ENCODE data around the gene DCUN1D2. TPM values are rescaled to one million over a fixed set of nuclear protein-coding genes. Genes with fewer than 3 reads are reported as not detected.
"Not testable (repeated sequence)": the region's sequence is repeated elsewhere in the genome, so short reads cannot be mapped to it uniquely, and the experiment has no call there.

The DCUN1D2 gene
- total RNA-seq, 1 experiment from 2014 or later = 4.5 TPM

DNA sequence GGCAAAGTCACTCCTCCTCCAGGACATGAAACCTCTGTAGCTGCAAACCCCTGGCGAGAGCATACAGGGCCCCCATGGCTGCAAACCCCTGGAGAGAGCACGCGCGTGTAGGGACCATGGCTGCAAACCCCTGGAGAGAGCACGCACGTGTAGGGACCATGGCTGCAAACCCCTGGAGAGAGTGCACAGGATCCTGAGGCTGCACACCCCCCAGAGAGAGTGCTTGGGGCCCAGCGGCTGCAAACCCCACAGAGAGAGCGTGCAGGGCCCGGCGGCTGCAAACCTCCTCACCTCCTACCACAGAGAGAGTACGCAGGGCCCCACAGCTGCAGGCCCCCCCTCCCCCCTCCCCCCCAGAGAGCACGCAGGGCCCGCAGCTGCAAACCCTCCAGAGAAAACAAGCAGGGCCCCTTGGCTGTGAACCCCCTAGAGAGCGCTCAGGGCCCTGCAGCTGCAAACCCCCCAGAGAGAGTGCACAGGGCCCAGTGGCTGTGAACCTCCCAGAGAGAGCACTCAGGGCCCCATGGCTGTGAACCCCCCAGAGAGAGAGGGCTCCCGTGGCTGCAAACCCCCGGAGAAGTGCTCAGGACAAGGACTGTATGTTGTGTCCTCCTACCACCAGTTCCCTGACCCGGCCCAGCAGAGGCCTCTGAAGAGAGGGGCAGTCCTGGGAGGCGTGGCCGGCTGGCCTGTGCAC lies 44.6 kb downstream of the DCUN1D2 start:
- DNase-seq (ENCODE audit: low spot score) = no peak

DNA sequence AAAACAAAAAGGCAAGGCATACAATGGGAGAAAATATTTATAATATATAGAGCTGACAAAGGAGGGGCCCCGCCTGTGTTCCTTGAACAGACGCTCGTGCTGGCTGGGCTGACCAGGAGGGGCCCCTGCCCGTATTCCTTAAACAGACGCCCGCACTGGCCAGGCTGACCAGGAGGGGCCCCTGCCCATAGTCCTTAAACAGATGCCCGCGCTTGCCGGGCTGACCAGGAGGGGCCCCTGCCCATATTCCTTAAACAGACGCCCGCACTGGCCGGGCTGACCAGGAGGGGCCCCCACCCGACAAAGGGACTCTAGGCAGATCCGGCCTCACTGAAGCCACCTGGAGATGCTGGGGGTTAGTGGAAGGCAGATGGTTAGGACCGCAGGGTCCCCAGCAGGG lies 46.5 kb downstream of the DCUN1D2 start:
- no peak for DNase-seq (ENCODE audit: low spot score)

DNA sequence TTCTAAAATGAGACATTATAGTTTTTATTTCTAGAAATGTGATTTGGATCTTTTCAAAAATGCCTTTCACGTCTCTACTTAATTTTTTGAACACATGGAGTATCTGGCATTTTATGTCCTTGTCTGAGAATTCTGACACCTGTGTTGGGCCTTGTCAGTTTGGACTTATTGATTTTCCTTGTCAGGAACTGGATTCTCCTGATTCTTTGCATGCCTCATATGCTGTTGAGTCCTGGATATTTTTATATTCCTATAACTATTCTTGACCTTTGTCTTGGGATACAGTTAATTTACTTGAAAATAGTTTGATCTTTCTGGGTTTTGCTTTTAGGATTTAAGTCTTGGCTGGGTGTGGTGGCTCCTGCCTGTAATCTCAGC lies 47.5 kb downstream of the DCUN1D2 start:
- no peak for DNase-seq (ENCODE audit: low spot score)

DNA sequence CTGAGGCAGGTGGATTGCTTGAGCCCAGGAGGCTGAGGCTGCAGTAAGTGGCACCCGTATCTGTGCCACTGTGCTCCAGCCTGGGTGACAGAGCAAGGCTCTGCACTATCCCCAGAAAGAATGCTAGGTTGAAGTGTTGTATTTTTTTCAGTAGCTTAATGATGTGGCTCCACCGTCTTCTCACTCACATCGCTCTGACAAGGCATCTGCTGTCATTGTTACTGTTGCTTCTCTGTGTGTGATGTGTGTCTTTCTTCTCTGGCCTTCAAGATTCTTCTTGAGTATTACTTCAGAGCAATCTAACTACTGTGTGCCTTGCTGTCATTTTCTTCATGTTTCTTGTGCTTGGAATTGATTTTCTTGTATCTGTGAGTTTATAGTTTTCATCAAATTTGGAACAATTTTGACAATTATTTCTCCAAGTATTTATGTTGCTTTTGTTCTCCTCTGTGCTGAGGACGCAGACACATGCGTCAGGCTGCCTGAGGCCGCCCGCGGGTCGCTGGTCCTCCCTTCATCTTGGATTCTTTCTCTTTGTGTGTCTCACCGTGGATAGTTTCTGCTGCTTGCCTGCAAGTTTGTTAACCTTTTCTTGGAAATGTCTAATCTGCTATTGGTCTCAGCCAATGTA lies 48.0 kb downstream of the DCUN1D2 start:
- DNase-seq (ENCODE audit: low spot score) = no peak

DNA sequence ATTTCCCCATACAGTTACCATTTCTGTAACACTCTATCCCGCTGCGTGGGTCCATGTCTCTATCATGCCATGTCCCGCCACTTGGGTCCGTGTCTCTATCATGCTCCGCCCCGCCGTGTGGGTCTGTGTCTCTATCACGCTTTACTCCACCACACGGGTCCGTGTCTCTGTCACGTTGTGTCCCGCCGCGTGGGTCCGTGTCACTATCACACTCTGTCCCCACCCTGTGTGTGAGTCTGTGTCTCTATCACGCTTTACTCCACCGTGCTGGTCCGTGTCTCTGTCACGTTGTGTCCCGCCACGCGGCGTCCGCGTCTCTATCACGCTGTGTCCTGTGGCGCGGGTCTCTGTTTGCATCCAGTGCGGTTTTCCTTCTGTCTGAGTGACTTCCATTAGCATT lies 48.9 kb downstream of the DCUN1D2 start:
- no peak for DNase-seq (ENCODE audit: low spot score)

DNA sequence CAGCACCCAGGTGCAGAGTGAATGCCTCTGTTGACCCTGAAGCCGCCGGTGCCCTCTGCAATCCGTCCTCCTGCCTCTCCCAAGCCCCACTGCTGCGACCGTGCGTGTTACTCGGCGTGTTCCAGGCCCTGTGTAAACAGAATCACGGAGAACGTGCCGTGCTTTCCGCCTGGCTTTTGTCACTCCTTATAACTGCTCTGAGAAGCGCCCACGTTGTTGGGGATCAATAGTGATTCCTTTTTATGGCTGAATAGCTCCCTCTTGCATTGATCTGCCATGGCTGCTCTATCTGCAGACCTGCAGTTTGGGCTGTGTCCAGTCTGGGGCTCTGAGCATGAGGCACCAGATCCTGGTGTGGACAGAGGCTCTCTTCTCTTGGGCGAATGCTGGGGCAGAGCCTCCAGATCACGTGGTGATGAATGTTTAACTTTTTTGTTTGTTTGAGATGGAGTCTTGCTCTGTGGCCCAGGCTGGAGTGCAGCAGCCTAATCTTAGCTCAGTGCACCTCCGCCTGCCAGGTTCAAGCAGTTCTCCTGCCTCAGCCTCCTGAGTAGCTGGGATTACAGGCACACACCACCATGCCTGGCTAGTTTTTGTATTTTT lies 53.0 kb downstream of the DCUN1D2 start:
- no peak for DNase-seq (ENCODE audit: low spot score)

DNA sequence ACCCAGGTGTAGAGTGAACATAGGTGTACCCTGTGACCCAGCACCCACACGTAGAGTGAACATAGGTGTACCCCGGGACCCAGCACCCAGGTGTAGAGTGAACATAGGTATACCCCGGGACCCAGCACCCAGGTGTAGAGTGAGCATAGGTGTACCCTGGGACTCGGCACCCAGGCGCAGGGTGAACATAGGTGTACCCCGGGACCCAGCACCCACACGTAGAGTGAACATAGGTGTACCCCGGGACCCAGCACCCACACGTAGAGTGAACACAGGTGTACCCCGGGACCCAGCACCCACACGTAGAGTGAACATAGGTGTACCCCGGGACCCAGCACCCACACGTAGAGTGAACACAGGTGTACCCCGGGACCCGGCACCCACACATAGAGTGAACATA lies 53.6 kb downstream of the DCUN1D2 start:
- DNase-seq (ENCODE audit: low spot score) = not testable (repeated sequence)

DNA sequence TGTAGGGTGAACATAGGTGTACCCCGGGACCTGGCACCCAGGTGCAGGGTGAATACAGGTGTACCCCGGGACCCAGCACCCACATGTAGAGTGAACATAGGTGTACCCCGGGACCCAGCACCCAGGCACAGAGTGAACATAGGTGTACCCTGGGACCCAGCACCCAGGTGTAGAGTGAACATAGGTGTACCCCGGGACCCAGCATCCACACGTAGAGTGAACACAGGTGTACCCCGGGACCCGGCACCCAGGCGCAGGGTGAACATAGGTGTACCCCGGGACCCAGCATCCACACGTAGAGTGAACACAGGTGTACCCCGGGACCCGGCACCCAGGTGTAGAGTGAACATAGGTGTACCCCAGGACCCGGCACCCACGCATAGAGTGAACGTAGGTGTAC lies 54.6 kb downstream of the DCUN1D2 start:
- DNase-seq (ENCODE audit: low spot score) = not testable (repeated sequence)

DNA sequence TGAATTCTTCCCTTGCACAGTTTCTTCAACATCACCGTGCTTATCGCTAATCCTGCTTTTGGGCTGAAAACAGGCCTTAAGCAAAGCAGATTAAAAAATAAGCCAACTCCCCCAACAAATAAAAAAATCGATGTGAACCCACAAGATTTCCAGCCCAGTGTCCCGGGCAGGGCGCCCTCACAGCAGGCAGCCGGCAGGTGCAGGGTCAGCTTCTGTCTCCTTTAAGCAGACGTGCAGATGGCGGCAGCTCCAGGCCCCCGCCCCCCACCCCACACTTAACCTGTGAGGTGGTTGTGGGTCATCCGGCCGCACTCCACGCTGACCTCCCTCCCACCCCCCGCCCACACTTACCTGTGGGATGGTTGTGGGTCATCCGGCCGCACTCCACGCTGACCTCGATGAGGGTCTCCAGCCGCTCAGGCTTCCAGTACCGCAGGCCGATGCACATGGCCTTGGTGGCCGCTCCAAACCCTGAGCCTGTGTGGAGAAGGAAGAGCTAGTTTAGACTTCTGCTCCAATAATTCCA lies 57.1 kb downstream of the DCUN1D2 start:
- DNase-seq (ENCODE audit: low spot score) = no peak

DNA sequence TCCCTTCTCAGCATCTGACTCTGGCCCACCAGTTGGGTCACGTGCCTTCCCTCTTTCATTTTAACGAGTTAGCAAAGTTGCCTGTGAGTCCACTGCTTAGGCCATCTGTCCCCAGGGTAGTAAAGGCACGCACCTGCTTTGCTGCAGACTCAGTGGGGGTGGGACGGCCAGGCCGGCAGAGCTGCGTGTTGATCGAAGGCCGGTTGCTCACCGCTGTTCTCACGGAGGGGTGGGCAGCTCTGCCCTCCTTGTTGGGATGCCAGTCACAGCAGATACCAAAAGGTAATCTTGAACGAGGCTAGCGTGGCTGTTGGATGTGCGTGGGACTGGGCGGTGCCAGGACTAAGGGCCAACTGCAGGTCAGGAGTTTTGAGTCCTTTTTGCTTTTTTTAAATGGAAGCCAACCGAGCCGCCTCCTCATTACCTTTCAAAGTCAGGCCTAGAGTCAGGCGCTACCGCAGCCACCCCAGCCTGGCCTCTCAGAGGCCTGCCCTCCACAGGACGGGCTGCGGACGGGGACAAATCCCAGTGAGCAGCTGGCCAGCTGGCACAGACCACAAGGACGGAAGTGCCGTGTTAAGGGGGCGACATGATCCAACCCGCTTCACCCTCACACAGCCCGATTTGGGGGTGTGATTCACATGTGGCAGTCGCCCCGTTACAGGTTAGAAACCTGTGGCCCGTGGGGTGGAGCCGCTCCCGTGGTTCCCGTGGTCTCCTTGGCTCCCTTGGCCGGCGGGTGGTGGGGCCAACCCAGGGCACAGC lies 57.8 kb downstream of the DCUN1D2 start:
- DNase-seq (ENCODE audit: low spot score) = no peak

DNA sequence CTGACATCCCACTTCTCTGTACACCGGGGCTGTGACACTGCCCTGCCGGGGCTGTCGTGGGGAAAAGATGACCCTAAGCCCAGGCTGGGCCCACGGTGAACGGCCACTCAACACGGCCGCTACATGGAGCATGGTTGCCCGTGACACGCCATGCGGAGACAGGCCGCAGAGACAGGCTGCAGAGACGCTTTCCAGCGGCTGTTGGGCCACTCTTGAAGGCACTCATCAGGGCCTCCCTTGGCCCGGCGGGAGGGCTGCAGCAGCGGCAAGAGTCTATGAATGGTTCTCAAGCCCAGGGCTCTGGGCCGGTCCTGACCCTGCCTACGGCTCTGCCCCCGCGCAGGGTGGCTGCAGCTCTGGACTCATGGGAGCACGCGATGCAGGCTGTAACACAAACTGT lies 59.3 kb downstream of the DCUN1D2 start:
- DNase-seq (ENCODE audit: low spot score) = no peak

DNA sequence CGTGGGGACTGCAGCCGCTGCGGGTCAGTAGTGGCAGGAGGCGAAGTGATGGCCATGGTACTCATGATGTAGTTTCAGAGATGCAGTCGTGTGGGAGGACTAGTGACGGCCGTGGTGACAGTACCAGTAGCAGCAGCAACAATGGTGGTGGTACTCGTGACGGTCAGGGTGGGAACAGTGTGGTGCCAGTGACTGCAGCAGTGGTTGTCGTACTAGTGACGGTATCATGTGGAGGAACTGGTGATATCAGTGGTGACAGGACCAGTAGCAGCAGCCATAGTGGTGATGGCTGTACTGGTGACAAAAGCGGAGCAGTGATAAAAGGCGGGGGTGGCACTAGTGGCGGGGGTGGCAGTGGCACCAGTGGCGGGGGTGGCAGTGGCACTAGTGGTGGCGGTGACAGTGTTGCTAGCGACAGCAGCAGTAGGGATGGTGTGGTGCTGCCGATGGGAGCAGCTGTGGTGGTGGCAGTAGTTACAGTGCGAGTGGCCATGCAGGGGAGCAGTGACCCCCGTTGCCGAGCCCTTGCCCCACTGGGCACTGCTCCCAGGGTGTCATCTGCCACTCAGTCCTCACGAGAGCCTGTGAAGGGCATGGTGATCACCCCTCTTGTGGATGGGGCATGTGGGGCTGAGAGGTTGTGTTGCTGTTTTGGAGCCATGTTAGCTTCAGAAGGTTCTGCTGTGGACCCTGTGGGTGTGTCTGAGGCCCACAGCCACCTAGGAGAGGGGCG lies 60.0 kb downstream of the DCUN1D2 start:
- DNase-seq (ENCODE audit: low spot score) = no peak

DNA sequence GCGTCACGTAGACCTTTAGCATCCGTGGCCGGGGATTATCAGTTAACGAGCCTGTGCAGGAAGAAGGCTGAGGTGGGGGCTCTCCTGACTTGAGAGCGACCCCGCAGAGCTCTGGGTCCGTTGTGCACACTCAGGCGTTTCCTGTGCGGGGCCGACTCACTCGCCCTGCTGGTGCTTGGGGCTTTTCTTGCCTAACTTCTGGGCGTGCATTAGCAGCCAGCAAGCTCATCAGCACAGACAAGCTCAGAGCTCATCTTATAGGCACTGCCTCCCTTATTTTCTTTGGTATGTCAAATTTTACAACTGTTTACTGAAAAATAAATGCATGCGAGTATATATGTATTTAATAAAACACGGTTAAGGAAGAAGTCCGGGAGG lies 60.9 kb downstream of the DCUN1D2 start:
- DNase-seq (ENCODE audit: low spot score) = no peak

DNA sequence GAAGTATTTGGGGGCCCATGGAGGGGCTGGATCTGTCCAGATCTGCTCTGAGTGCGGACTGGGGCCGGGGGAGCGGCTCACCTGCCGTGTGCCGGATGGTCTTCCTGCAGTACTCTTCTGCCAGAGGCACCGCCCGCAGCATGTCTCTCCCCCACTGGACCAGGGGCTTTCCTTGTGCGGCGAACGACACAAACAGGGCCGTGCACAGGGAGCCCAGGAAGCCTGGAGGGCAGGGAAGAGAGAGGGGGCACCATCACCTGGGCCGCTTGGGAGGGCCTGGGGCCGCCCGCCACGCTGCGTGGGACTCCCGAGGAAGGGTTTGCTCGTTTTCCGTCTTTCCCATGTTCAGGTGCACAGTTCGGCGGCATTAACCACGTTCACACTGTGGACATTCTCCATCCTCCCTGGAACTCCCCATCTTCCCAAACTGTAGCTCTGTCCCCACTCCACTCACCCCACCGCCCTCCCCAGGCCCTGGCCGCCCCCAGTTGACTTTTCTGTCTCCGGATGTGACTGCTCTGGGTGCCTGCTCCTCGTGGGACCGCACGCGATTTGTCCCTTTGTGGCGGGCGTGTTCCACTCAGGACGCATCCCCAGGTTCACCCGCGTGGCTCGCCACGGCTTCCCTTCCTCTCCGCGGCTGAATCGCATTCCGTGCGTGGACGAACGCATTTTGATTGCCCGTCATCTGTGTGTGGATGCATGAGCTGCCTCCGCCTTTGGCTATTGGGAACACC lies 61.5 kb downstream of the DCUN1D2 start:
- no peak for DNase-seq (ENCODE audit: low spot score)

DNA sequence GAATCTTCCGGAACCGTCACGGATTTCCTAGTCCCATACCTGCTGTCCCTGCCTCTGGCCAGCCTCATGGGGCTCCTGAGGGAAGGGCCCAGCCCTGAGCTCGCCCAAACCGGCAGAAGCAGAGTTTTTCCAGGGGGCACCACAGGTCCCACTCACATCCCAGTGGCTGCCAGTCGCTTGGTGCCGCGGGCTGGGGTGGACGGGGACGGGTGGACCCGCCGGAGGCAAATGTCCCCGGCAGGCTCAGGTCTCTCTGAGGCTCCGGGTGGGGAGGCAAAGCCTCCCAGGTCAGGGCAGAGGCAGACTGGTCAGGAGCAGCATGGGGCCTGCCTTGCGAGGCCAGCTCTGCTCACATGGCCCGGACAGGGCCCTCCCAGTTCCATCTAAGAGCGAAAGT lies 62.0 kb downstream of the DCUN1D2 start:
- DNase-seq (ENCODE audit: low spot score) = no peak

DNA sequence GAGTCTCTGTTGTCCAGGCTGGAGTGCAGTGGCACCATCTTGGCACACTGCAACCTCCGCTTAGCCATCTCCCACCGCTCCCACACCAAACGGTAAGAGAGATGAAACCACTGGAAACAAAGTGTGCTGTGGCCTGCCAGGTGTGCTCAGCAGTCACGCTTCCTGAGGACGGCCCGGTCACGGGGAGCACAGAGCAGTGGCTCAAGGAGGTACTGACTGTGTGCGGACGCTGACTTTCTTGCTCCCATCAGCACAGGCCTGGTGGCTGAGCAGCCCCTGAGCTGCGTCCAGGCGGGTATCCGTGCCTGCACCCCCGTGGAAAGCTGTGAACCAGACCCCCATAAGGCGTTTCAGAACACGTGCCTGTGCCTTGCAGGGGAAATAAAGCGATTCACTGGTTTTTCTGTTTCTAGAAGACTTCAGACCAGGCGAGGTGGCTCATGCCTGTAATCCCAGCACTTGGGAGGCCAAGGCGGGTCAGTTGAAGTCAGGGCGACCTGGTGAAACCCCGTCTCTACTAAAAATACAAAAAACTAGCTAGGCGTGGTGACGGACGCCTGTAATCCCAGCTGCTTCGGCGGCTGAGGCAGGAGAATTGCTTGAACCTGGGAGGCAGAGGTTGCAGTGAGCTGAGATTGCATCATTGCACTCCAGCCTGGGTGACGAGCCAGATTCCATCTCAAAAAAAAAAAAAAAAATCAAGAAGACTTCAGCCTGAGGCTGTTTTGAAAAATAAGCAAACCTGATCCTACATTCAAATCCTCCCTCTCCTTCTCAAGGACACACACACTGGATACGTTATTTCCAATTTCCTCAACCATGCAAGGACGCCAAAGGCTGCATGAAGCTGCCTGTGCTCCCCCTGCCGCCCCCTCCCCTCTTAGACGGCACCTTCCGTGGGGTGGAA lies 62.7 kb downstream of the DCUN1D2 start:
- DNase-seq (ENCODE audit: low spot score) = no peak

DNA sequence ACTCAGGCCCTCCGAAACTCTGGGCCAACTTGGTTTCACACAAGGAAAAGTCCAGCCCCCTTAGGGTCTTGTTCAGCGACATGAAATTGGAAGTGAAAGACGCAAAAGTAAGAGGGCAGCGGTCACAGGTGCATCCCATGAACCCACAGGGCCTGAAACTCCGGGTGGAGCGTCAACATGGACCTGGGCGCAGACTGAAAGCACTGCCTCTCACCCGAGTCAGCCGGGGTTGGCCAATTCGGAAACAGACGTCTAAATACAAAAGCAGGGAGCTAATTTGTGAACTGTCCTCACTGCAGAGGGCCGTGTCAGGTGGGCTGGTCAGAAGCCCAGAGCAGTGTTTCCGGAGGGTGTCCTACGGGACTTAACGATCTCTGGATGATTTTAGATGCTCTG lies 63.9 kb downstream of the DCUN1D2 start:
- DNase-seq (ENCODE audit: low spot score) = no peak

DNA sequence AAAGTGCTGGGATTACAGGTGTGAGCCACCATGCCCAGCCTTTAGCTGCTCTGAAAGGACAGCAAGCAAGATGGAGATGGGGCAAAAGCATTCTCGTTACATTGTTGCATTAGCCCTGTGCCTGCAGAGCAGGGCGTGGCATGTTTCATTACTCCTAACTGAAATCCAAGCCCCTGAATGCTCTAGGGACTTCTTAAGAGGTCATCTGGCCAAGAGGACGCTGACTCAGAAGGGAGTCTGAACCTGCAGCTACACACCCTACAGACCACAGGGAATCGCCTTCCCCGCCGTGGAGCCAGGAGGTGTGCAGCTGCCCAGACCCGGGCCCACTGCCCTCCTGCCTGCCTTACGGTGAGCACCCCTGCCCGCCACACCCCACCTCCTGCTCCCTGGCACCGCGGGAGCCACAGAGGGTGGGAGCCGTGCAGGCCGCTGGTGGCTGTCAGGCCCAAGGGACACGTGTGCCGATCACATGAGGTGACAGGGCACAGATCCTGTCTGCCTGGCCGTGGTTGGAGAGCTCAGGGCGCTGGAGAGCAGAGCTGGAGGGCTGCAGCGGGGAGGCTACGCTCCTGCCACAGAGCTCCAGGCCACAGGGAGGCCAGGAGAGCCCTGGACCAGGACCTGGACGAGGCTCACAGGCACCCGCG lies 64.4 kb downstream of the DCUN1D2 start:
- DNase-seq (ENCODE audit: low spot score) = no peak

DNA sequence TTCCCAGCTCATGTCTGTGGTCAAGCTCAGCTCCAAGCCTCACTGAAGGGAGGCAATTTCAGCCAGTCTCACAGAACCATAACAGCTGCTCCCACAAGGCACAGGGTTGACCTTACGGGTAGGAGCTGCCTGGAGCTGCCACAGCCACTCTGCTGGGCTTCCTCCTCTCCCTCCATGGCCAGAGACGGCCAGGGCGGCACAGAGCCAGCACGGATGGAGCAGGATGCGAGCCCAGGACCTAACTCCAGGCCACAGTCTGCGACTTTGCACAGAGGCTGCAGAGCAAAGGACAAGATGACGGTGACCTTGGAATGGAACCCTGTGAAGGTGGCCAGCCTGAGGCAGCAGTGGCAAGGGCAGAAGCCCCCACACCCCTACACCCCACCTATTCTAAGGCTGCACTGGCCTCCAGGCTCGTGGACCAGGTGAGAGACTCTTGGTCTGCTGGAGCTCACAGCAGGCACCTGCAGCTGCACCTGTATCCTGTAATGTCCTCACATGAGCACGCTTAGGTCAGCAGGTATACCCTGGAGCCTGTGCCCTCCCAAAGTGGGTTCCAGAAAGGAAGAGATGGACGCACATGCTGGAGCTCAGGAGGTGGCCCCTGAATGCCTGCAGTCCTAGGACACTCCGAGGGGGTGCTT lies 66.9 kb downstream of the DCUN1D2 start:
- no peak for DNase-seq (ENCODE audit: low spot score)
